ENCODE results near the gene NPC2.
"Not testable (repeated sequence)": the region's sequence is repeated elsewhere in the genome, so short reads cannot be mapped to it uniquely, and the experiment has no call there.

NPC2 gene

DNA sequence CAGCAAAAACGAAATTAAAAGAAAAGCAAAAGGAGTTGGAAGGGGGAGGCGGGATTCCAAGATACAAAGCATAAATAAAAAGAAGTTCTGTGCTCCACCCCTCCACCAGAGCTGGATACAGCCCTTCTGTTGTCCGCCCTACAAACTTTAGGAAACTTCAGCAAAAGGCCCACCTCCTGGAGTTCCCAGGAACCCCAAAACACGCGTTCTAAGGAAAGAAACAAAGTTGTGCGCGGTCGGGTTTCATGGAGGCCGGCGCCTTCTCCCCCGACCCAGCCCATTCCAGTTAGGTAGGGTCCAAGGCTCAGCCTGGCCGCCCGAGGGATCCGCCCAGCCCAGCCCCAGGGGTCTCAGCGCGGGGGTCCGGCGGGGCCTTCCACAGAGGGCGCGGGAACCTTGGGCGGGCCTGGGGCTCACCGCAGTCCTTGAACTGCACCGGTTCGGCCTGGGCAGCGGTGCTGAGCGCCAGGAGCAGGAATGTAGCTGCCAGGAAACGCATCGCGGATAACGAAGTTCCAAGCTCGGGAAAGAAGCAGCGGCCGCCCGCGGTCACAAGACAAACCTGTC, at the start of gene NPC2:
Gene NPC2 (minus strand): TSS at position 530 of the 567 bp plus-strand sequence. CDS start 31 bp downstream, at position 499.
- no peak for DNase-seq (ENCODE audit: low read depth in 2 of 2)

DNA sequence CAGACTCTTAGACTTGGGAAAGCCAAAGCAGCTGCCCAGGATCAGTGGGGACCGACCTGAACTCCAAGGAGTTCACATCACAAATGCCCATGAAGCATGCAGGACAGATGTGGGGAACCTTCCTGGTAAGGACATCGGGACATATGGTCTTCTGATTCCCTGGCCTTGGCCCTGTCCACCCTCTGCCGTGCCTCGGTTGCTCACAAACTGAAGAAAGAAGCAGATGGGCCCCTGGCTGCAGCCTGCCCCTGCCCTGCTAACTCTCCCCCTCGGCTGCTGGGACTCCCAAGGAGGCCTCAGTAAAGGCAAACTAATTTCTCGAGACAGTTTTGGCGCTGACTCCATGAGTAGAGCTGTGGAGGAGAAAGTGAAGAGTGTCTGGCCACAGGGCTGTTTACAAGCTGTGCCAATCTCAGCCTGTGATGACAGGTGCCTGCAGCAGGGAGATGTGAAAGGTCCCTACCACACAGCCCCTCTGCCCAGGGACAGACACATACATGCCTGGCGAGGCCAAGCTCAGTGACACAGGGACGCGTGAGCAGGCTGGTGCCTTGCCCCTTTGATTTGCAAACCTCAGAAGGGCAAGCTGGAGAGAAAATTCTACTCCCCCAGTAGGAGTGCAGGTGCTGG, 49.1 kb upstream of the NPC2 start:
- no peak for DNase-seq (ENCODE audit: low read depth in 2 of 2)

GRCh38 chr14:74541225-74541624, 48.1 kb upstream of the NPC2 start:
- DNase-seq (ENCODE audit: low read depth in 2 of 2), result no peak

- no peak for DNase-seq (ENCODE audit: low read depth in 2 of 2)
Observed at GRCh38 chr14:74539503-74539902, 46.4 kb upstream of the NPC2 start.

- DNase-seq (ENCODE audit: low read depth in 2 of 2), result no peak
Observed at GRCh38 chr14:74538411-74539391, 45.6 kb upstream of the NPC2 start.

DNA sequence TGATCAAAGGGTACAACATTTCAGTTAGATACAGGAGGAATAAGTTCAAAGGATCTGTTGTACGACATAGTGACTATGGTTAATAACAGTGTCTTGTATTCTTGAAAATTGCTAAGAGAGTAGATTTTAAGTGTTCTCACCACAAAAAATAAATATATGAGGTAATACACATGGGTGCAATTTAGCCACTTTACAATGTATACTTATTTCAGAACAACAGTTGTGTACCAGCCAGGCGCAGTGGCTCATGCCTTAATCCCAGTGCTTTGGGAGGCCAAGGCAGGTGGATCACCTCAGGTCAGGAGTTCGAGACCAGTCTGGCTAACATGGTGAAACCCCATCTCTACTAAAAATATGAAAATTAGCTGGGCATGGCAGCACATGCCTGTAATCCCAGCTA, 43.2 kb upstream of the NPC2 start:
- not testable (repeated sequence) for DNase-seq (ENCODE audit: low read depth in 2 of 2)

DNA sequence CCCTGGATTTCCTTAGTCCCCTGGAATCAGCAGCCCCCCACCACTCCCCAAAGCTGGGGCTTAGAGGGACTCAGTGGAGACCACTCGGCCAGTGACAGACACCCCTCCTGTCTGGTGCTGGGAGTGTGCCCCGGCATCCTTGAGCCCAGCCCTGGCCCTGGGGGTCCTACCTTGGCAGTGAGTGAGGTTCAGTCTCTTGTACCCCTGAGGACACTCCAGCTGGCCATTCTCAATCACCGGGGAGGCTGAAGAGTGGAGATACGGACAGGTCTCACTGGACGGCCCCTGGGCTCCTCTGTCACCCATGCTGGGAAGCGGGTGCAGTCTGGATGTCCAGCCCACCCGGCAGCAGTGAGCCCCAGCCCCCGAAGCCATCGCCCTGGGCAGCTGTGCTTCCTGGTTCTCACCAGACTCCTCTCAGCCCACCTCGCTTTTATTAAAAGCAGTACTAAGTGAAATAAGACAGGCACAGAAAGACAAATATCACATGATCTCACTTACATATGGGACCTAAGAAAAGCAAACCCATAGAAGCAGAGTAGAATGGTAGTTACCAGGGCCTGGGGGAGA, 42.7 kb upstream of the NPC2 start:
- no peak for DNase-seq (ENCODE audit: low read depth in 2 of 2)

DNA sequence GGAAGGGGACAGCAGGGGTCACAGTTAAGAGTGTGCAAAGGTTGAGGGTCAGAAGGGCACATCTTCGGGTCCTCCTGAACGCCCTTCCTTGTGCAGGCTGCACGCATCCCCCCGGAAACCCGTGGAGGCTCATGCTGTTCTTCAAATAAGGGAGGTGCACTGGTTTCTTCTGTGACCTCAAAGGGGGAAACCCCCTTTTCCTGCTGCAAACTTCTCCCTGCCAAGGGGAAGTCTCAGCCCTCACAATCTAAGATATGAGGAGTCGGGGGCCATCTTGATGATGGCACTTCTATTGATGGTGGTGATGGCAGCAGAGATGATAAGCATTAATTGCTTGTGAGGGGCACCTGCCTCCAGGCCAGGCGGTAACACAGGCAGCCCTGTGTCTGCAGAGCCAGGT, 40.5 kb upstream of the NPC2 start:
- no peak for DNase-seq (ENCODE audit: low read depth in 2 of 2)

- DNase-seq (ENCODE audit: low read depth in 2 of 2), result no peak
Observed at GRCh38 chr14:74532246-74532645, 39.1 kb upstream of the NPC2 start.

DNA sequence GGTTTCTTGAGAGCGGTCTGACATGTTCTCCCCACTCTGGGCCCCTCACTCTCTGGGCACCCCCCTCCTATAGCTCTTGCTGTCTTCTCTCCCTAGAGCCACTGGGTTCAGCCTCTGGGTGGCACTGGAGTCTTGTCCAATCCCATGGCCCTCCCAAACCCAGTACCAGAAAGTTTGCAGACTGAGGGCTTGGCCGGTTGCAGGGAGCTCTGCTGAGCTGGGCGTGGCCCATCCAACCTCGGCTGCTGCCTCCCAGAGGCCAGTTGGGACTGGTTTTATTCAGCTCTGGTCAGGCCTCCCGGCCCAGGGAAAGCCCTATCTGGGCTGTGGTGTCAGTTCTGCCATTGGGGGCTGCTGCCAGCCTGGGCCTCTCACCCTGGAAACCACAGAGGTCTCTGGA, 38.4 kb upstream of the NPC2 start:
- no peak for DNase-seq (ENCODE audit: low read depth in 2 of 2)

GRCh38 chr14:74531006-74531405, 37.9 kb upstream of the NPC2 start:
- DNase-seq (ENCODE audit: low read depth in 2 of 2), result no peak

- no peak for DNase-seq (ENCODE audit: low read depth in 2 of 2)
Observed at GRCh38 chr14:74528886-74529285, 35.8 kb upstream of the NPC2 start.

DNA sequence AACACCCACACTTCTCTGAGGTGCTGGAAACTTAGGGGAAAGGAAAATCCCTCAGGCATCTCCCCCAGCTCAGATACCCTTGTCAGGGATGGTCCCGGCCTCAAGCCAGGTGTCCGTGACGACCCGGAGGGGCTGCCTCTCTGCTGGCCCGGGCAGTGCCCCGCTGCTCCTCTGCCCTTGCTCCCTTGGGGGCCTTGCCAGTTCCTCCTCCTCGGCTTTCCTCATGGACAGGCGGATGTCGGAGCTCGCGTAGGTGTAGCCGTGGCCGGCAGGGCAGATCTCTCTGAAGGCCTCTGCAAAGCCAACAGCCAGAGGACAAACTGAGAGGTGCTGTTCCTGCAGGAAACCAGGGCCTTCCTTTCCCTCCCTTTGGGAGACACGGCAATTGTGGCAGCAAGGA, 35.3 kb upstream of the NPC2 start:
- DNase-seq (ENCODE audit: low read depth in 2 of 2), result no peak

- no peak for DNase-seq (ENCODE audit: low read depth in 2 of 2)
Observed at GRCh38 chr14:74527736-74528280, 34.7 kb upstream of the NPC2 start.

GRCh38 chr14:74526854-74527585, 33.9 kb upstream of the NPC2 start:
- DNase-seq (ENCODE audit: low read depth in 2 of 2), result no peak

GRCh38 chr14:74525361-74525851, 32.3 kb upstream of the NPC2 start:
- DNase-seq (ENCODE audit: low read depth in 2 of 2), result no peak

GRCh38 chr14:74524812-74525135, 31.7 kb upstream of the NPC2 start:
- DNase-seq (ENCODE audit: low read depth in 2 of 2), result no peak

DNA sequence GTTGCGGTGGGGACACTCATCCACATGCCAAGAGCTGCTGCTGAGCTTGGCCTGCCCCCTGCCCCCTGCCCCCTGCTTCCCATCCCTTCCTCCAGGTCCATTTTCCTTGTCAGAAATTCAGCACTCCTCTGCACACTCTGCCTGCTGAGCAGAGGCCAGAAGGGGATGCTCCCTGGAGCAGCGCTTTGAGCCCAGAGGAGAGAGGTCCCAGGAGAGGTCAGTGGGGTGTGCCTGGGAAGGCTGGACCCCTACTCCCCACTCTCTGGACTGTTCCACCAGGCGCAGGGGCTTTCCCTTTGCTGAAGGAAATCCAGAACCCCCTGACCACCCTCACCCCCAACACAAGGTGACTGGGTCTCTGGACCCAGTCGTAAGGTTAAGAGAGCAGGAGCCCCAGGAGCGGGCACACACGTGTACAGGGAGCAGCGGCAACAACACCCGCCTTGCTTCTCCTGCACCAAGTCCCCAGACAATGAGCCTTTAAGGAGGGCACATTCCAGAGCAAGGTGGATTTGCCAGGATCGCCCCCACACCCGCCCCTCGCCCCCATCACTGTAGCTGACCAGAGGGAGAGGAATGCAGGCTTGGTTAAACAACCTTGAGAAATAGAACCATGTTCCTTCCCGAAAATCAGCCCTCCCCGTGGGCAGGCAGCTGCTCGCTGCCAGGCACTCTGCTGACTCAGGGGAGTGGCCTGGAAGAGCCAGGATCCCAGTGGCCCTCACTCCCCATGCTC, 31.1 kb upstream of the NPC2 start:
- no peak for DNase-seq (ENCODE audit: low read depth in 2 of 2)

DNA sequence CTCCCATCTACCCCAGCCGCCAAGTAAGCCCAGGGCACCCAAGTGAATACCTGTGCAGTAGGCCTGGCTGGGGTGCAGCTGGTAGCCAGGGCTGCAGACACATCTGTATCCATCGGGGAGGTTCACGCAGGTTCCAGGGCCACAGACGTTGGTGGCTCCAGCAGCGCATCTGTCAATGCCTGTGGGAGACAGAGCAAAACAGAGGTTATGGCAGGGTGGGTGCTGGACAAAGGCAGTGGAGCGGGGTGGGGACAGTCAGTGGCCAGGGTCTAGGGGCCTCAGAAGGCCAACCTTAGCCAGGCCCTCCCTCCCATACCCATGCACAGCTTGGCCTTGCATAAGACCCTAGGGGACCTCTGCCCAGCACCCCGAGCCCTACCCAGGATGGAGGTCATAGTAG, 29.6 kb upstream of the NPC2 start:
- no peak for DNase-seq (ENCODE audit: low read depth in 2 of 2)

GRCh38 chr14:74521756-74522155, 28.7 kb upstream of the NPC2 start:
- DNase-seq (ENCODE audit: low read depth in 2 of 2), result no peak
